ENCODE measurements around the gene IFNL3.

- TF ChIP-seq CTCF (IDR thresholded peaks at IDR 0.05) (no peak), ZFX (IDR thresholded peaks at IDR 0.05; ENCODE audit: borderline replicate concordance) (no peak)
These were observed 4.0 kb upstream of the IFNL3 start, which contains the start of gene IFNL4 for GRCh38 chr19:39248806-39249205.

All from 22Rv1 (cell line).